ENCODE data around the gene ARHGEF38. TPM values are rescaled to one million over a fixed set of nuclear protein-coding genes. Genes with fewer than 3 reads are reported as not detected.

ARHGEF38 gene
- total RNA-seq, 1 donor: not detected

DNA sequence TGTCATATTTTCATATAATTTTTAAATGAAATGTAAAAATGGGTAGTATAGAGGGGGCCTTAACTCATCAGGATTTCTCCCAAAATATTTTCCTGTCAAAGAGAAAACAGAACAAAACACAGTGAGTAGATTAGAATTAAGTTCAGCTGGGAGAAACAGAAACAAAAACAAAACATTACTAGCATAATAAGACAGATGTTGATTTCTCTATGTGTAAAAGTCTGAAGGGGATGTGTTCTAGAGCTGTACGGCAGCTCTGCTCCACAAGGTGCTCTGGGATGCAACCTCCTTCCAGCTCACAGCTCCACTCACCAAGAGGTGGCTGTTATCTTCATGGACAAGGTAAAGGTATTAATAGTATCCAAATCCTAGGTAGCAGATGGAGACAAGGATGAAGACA is 72.8 kb downstream of the ARHGEF38 start:
- TF ChIP-seq, protein P1, sequence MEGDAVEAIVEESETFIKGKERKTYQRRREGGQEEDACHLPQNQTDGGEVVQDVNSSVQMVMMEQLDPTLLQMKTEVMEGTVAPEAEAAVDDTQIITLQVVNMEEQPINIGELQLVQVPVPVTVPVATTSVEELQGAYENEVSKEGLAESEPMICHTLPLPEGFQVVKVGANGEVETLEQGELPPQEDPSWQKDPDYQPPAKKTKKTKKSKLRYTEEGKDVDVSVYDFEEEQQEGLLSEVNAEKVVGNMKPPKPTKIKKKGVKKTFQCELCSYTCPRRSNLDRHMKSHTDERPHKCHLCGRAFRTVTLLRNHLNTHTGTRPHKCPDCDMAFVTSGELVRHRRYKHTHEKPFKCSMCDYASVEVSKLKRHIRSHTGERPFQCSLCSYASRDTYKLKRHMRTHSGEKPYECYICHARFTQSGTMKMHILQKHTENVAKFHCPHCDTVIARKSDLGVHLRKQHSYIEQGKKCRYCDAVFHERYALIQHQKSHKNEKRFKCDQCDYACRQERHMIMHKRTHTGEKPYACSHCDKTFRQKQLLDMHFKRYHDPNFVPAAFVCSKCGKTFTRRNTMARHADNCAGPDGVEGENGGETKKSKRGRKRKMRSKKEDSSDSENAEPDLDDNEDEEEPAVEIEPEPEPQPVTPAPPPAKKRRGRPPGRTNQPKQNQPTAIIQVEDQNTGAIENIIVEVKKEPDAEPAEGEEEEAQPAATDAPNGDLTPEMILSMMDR (IDR thresholded peaks at IDR 0.05; ENCODE audit: insufficient read depth, low read length): no peak
- no peak for DNase-seq (ENCODE audit: low read depth)
- no peak overlapping the region for H3K4me3 ChIP-seq (ENCODE audit: low read depth, low read length)

DNA sequence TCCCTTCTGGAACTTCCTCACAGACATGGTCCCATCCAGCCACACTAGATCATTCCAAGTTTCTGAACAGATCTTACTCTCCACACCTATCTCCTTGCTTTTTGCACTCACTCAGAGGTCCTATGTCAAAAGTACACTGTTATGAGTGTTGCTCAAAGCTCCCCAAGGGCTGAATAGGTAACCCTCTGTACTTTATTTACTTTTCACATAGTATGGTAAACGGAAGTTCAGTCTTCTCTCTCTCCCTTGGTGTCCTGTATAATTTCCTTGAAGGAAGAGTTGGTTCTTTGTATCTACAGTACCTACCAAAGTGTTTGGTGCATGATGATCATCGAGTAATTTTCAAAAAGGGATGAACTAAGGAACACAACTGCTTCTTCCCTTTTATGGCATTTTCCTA is 74.4 kb downstream of the ARHGEF38 start:
- DNase-seq (ENCODE audit: low read depth): no peak
- H3K4me3 ChIP-seq (ENCODE audit: low read depth, low read length): no peak overlapping the region
- TF ChIP-seq, protein P1 (IDR thresholded peaks at IDR 0.05; ENCODE audit: insufficient read depth, low read length): no peak

DNA sequence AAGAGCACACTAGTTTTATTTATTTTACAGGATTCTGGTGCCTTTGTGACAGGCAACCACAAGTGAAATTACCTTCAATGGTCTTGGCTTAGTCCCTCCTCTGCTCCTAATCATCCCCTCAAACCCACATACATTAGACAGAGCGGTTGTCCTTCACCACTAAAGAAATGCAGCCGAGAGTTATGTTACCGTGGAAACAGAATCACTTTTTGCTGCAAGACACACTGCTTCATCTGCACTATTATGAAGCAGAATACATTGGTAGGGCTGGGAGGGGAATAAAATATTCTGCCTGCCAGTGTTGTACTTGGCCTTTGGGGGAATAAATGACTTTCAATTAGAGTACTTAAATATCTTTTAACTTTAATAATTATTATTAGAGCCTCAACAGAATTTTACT is 75.2 kb downstream of the ARHGEF38 start:
- DNase-seq (ENCODE audit: low read depth): no peak
- TF ChIP-seq, protein P1 (IDR thresholded peaks at IDR 0.05; ENCODE audit: insufficient read depth, low read length): no peak
- H3K4me3 ChIP-seq (ENCODE audit: low read depth, low read length): no peak overlapping the region

DNA sequence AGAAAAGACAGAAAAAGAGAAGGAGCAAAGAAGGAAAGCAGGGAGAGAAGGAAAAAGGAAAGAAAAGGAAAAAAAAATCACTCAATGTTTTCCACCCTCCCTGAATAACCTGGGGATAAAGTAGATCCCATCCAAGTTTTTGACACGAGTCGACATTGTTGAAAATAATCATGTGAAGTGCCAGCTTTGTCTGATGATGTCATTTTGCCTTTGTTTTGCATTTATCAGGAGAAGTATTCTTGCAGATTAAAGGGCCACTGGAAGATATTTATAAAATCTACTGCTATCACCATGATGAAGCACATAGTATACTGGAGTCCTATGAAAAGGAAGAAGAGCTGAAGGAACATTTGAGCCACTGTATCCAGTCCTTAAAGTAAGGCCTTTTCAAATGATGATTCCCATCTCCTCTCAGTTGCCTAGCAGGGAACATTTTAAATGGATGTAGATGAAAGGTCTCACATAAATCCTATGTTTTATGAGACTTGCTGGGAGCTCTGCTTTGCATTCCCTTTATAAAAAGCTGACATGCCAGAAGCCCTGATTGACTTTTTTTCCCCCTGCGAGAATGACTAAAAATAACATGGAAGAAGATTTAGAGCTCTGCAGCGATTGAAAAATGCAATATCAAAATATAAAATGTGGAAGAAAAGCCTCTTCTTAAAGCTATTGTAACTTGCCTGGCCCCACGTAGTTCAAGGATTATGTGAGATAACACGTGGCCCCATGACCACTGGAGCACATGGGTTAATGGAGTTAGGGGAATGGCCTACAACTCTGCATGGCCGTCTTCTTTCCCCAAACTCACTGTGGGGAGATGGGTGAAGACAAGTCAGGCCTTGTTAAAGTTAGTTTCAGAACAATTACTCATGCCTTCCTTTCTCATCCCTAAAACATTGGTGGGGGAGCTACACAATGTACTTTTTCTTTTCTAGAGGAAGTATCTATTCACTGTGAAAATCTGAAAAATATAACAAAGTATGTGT is 78.5 kb downstream of the ARHGEF38 start:
- DNase-seq (ENCODE audit: low read depth): no peak
- no peak overlapping the region for H3K4me3 ChIP-seq (ENCODE audit: low read depth, low read length)
- TF ChIP-seq, protein P1 (IDR thresholded peaks at IDR 0.05; ENCODE audit: insufficient read depth, low read length): no peak

DNA sequence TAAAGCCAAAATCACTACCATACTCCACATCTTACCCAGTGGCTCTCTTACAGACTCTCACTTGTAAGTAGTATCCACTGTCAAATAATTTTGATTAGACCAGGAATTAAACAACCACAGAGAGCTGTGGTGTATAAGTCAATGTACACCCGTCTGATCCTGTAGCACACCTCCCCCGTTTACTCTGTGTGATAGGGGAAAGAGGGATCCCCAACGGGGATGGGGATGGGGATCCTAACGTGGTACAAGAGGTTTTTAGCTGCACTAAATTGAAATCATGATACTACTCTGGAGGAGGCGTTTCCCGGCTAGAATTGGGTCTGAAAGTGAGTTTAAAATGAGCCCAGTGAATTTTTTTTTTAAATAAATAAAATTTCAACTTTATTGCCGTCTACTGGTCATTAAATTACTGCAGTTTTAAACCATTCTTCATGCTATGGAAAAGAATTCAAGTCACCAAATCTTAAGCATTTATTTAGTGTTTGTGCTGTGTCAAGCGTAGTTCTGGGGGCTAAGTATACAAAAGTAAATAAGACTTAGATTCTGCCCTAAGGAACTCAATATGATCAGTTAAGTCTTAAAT is 79.5 kb downstream of the ARHGEF38 start:
- DNase-seq (ENCODE audit: low read depth): peak; percentile 47

DNA sequence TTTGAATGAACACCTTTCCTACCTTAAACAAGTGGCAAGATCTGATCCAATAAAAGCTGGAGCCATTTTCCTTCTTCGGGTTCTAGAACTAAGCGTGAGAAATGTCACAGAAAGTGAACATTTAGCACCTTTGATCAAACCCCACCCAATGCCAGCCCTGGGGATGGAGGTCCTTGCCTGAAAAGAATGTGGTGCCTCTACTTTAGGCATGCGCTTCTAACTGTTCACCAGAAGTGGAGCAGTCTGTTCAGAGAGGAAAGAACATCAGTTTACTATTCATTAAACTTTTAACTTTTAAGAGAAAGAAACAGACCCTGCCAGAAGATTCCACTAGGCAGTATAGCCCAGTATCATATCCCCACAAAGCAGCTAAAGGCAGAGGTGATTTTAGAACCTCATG is 80.2 kb downstream of the ARHGEF38 start:
- no peak for DNase-seq (ENCODE audit: low read depth)
- TF ChIP-seq, protein P1 (IDR thresholded peaks at IDR 0.05; ENCODE audit: insufficient read depth, low read length): peak; percentile 8

More for the DNA sequence above, 79.5 kb downstream of the ARHGEF38 start:
- TF ChIP-seq, protein P1 (IDR thresholded peaks at IDR 0.05; ENCODE audit: insufficient read depth, low read length): peak; percentile 53
- H3K4me3 ChIP-seq (ENCODE audit: low read depth, low read length): no peak overlapping the region

More for the DNA sequence above, 80.2 kb downstream of the ARHGEF38 start:
- no peak overlapping the region for H3K4me3 ChIP-seq (ENCODE audit: low read depth, low read length)
